ENCODE data around the gene LCN12.

GRCh38 chr9:136926749-136927148 lies 25.3 kb upstream of the LCN12 start:
- TF ChIP-seq CTCF (IDR thresholded peaks at IDR 0.05; ENCODE audit: low read depth, low read length) (no peak), EZH2phosphoT487 (IDR thresholded peaks at IDR 0.05; ENCODE audit: low read depth) (no peak)
